ENCODE data around the gene DNAJB1.
"Not testable (repeated sequence)": the region's sequence is repeated elsewhere in the genome, so short reads cannot be mapped to it uniquely, and the experiment has no call there.

The DNAJB1 gene

GRCh38 chr19:14553042-14553938 is 35.1 kb upstream of the DNAJB1 start:
- DNase-seq = no peak

DNA sequence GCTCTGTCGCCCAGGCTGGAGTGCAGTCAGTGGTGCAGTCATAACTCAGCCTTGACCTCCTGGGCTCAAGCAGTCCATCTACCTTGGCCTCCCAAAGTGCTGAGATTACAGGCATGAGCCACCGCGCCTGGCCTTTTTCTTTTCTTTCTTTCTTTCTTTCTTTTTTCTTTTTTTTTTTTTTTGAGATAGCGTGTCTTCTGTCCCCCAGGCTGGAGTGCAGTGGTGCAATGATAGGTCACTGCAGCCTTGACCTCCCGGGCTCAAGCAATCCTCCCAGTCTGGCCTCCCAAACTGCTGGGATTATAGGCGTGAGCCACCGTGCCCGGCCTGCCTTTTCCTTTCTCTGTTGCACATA is 33.8 kb upstream of the DNAJB1 start:
- not testable (repeated sequence) for DNase-seq

GRCh38 chr19:14551134-14552005 is 33.2 kb upstream of the DNAJB1 start:
- not testable (repeated sequence) for DNase-seq

DNA sequence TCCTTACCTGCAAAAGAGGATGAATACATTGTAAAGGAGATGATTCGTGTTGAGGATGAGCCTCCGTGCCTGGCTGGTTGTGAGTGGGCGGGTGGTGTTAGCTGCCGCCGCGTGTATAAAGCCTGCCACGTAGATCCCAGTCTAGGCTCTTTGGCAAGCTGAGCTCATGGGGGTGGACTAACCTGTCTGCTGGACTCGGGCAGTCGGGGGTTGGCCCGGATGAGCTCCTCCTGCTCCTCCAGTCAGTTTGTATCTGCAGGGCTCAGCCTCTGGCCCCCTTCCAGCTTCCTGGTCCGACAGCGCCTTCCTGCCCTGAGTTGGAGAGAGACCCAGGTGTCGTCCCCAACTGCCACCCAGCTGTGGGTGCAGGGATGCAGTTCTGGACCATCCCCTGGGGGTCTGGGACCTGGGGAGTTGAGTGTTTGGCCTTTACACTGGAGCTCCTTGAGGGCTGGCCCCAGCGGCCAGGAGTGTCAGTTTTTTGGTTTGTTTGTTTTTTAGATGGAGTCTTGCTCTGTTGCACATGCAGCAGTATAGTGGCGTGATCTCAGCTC is 32.1 kb upstream of the DNAJB1 start:
- DNase-seq = peak; percentile 37

GRCh38 chr19:14545716-14546082 is 27.5 kb upstream of the DNAJB1 start:
- no peak for DNase-seq

DNA sequence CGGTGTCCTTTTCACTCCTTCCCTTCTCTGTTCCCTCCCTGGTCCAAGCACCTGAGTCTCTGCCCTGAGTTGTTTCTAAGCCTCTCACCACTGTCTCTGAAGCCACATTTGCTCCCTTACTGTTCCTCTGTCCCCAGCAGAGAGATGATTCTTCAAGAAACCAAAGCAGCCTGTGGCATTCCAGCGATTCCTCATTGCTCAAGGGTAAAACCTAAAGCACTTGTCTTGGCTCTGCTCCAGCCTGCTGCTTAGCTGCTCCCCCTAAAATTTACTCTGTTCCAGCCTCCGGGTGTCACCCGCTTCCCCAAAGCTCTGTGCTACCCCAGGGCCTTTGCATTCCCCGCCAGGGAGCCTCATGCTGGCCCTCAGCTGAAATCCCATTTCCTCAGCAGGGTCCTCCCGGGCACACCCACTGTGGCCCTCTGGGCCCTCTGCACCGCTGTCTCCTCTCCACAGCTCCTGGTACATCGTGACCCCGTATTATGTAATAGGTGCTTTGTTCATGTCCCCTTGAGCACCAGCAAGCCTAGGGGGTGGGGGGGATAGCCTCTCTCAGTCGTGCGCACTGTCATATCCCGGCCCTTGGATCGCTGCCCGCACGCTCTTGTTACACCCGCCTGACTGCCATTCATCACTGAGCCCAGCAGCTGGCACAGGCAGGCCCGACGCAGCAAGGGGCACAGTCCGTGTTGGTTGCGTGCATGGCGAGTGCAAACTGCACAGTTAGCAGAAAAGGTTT is 26.9 kb upstream of the DNAJB1 start:
- peak; percentile 91 for DNase-seq

- DNase-seq = no peak
Observed at GRCh38 chr19:14544047-14544446, 25.9 kb upstream of the DNAJB1 start.

GRCh38 chr19:14542711-14543328 is 24.6 kb upstream of the DNAJB1 start:
- no peak for DNase-seq

- DNase-seq = not testable (repeated sequence)
Observed at GRCh38 chr19:14541979-14542378, 23.8 kb upstream of the DNAJB1 start.

DNA sequence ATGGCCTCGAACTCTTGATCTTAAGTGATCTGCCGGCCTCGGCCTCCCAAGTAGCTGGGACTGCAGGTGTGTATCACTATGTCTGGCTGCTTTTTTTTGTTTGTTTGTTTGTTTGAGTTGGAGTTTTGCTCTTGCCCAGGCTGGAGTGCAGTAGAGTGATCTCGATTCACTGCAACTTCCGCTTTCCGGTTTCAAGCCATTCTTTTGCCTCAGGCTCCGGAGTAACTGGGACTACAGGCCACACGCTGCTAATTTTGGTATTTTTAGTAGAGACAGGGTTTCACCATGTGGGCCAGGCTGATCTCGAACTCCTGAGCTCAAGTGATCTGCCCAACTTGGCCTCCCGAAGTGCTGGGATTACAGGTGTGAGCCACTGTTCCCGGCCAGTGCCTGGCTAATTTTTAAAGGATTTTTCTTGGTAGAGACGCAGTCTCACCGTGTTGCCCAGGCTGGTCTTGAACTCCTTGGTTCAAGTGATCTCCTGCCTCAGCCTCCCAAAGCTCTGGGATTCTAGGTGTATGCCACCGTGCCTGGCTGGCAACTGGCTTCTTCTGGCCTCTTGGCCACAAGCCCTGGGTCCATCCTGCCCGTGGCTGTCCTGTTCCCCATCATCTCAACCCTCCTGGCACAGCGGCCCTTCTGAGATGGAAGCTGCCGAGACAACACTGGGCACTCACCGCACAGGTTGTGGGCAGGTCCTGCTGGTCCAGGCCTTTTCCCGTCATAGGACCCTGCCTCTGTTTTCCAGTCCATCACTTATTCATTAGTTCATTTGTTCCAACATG is 22.7 kb upstream of the DNAJB1 start:
- no peak for DNase-seq

DNA sequence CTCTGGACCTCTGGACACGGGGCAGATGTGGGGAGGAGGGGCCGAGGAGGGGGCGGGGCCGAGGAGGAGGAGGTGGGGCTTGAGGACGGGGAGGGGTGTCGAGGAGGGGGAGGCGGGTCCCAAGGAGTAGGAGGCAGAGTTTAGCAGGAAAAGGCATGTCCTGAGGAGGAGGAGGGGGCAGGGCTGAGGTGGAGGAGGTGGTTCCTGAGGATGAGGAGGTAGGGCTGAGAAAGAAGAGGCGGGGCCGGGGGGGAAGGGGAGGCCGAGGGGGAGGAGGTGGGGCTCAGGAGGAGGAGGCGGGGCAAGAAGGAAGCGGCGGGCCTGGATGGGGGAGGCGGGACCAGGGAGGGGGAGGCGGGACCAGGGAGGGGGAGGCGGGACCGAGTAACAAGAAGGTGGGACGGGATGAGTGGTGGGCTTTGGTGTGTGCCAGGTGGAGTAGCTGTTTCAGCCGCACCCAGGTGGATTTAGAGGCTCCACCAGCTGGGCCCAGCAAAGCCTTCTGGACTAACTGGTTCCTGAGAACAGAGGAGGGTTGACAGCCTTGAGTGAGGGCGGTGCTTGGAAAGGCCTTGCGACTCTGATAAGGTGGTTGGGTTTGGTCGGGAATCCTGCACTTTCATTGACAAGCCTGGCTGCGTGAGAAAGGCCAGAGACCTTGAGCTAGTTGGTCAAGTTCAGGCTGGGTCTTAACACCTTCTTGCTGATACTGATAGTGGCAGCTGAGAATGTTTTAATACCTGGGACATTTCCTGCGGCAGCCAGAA is 18.9 kb upstream of the DNAJB1 start:
- DNase-seq = no peak

DNA sequence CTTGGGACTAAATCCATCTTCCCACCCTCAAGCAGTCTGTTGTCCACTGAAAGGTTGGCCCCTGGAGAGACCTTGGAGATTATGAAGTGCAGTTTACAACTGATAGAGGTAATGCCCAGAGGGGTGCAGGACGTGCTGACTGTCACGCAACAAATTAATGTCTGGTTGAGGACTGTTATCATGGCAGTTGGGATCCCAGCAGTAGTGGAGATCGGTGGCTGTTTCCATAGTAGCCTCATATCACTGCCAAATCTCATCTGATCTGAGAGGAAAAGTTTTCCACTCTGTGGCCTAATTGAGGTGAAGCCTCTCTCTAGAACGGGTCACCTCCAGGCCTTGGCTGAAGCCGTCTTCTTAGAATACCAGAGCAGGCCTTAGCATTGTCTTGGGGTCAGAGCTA is 15.3 kb upstream of the DNAJB1 start:
- no peak for DNase-seq

- DNase-seq = no peak
Observed at GRCh38 chr19:14530506-14530905, 12.3 kb upstream of the DNAJB1 start.

- no peak for DNase-seq
Observed at GRCh38 chr19:14530005-14530348, 11.8 kb upstream of the DNAJB1 start.

DNA sequence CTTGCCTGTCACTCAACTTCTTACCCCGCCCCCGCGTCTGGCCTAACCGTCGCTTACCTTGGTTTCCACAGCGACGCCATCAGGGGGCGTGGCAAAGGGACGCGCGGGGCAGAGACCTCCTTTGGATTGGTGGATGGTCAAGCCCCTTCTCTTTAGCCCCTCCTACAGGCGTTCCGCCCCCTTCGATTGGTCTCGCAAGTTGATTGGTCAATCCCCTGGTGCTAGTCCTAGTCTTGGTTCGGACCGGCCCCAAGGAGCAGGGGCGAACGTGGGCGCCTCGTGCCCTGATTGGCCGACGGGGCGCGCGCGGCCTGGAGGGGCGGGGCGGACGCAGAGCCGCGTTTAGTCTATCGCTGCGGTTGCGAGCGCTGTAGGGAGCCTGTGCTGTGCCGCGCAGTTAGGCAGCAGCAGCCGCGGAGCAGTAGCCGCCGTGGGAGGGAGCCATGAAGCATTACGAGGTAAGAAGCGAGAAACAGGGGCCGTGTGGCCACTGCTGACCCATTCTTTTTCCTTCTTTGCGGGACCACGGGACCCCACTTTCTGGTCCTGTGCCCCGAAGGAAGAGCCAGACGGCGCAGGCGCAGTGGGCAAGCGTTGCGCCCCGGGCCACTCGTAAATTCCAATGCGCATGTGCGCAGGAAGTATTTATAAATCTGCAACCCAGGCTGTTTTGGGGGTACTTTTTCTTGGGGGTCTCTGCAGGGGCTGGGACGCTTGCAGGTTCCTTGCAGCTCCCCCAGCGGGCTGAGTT is 11.2 kb upstream of the DNAJB1 start, which contains the start of gene TECR:
Gene TECR (plus strand): TSS at position 341 of the 751 bp plus-strand sequence. CDS start 103 bp downstream, at position 444.
- peak; percentile 98 for DNase-seq

GRCh38 chr19:14528419-14529253 is 10.4 kb upstream of the DNAJB1 start:
- DNase-seq = no peak

DNA sequence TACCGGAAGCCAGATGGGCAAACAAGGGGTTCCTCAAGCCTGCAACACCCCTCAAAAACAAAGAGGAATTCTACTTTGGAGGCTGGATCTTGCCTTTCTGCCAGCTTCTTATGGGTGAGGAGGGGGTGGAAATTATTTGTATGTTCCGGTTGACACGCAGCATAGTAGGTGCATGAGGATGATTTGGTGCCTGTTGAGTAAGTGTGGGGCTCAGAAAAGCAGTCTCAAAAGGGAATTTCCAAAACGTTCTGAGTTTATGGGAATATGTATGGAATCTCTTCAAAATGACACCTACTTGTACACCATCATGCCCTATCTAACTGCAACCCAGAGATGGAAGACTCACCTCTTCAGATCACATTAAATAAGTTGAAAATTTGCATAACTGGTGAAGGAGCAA is 8.2 kb upstream of the DNAJB1 start:
- DNase-seq = no peak

DNA sequence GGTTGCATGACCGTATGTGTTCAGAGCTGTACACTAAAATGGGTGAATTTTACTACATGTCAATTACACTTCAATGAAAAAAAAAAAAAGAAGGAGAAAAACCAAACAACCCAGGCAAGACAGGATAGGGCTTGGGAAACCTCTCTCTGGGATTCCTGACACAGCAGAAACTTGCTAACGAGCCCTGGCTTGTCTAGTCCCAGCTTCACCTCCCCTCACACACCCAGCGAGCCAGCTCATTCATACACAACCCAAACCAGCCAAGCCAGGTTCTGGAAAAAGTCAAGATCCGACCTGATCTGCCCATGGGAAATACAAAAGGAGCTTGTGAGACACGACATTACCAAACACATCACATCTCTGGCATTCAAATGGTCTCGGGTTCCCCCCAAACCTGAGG is 7.5 kb upstream of the DNAJB1 start:
- DNase-seq = no peak

GRCh38 chr19:14520543-14520942 is 2.3 kb upstream of the DNAJB1 start:
- DNase-seq = no peak

Data from NCI-H510A treated with DMSO at 0.1 percent for 48 hours (cell line).